ENCODE data around the gene VPREB1. TPM values are rescaled to one million over a fixed set of nuclear protein-coding genes. Genes with fewer than 3 reads are reported as not detected.

Gene VPREB1, protein sequence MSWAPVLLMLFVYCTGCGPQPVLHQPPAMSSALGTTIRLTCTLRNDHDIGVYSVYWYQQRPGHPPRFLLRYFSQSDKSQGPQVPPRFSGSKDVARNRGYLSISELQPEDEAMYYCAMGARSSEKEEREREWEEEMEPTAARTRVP
- not detected for total RNA-seq (2021; fragmentation: NEBNext Ultra II Directional; extraction: Animal tissue kit (Norgen Biotek cat#: 25700))
- long read RNA-seq: 0 reads

- Mint-ChIP-seq H3K27ac (no peak within 1 kb of the TSS), H3K4me3 (no peak within 1 kb of the TSS), H3K9me3 (no peaks in the 10 kb centered on the region), H3K36me3 (ENCODE audit: low read depth) (no peaks in the 10 kb centered on the region), H3K4me1 (ENCODE audit: low read depth) (no peaks in the 10 kb centered on the region), H3K27me3 (ENCODE audit: insufficient read depth) (peaks cover 47% of the 10 kb centered on the region)
- TF ChIP-seq CTCF (IDR thresholded peaks at IDR 0.05): no peak
- no peak for DNase-seq
Observed at GRCh38 chr22:22244316-22245250, at the start of gene VPREB1. Gene VPREB1 (plus strand): TSS chr22:22244786. CDS start chr22:22244814, 28 bp downstream.

- Mint-ChIP-seq H3K27me3 (ENCODE audit: insufficient read depth) (peaks cover 35% of the 10 kb centered on the region), H3K36me3 (ENCODE audit: low read depth) (no peaks in the 10 kb centered on the region), H3K4me1 (ENCODE audit: low read depth) (no peaks in the 10 kb centered on the region), H3K9me3 (no peaks in the 10 kb centered on the region), H3K4me3 (no peak overlapping the region), H3K27ac (no peak overlapping the region)
- DNase-seq: no peak
- TF ChIP-seq CTCF (IDR thresholded peaks at IDR 0.05): no peak
Observed at GRCh38 chr22:22194931-22195264, 49.7 kb upstream of the VPREB1 start.

GRCh38 chr22:22195265-22196017 lies 49.1 kb upstream of the VPREB1 start:
- peaks cover 35% of the 10 kb centered on the region for H3K27me3 Mint-ChIP-seq (ENCODE audit: insufficient read depth)
- TF ChIP-seq CTCF (IDR thresholded peaks at IDR 0.05): peak; percentile 93
- H3K36me3 Mint-ChIP-seq (ENCODE audit: low read depth): no peaks in the 10 kb centered on the region
- peak; percentile 45 for DNase-seq
- H3K4me1 Mint-ChIP-seq (ENCODE audit: low read depth): no peaks in the 10 kb centered on the region
- no peaks in the 10 kb centered on the region for H3K9me3 Mint-ChIP-seq
- no peak overlapping the region for H3K27ac Mint-ChIP-seq
- no peak overlapping the region for H3K4me3 Mint-ChIP-seq

- H3K27ac Mint-ChIP-seq: no peak overlapping the region
- H3K4me1 Mint-ChIP-seq (ENCODE audit: low read depth): no peaks in the 10 kb centered on the region
- H3K4me3 Mint-ChIP-seq: no peak overlapping the region
- DNase-seq: no peak
- H3K27me3 Mint-ChIP-seq (ENCODE audit: insufficient read depth): peaks cover 35% of the 10 kb centered on the region
- H3K36me3 Mint-ChIP-seq (ENCODE audit: low read depth): no peaks in the 10 kb centered on the region
- no peaks in the 10 kb centered on the region for H3K9me3 Mint-ChIP-seq
- TF ChIP-seq CTCF (IDR thresholded peaks at IDR 0.05): no peak
Observed at GRCh38 chr22:22196018-22196533, 48.5 kb upstream of the VPREB1 start.

DNA sequence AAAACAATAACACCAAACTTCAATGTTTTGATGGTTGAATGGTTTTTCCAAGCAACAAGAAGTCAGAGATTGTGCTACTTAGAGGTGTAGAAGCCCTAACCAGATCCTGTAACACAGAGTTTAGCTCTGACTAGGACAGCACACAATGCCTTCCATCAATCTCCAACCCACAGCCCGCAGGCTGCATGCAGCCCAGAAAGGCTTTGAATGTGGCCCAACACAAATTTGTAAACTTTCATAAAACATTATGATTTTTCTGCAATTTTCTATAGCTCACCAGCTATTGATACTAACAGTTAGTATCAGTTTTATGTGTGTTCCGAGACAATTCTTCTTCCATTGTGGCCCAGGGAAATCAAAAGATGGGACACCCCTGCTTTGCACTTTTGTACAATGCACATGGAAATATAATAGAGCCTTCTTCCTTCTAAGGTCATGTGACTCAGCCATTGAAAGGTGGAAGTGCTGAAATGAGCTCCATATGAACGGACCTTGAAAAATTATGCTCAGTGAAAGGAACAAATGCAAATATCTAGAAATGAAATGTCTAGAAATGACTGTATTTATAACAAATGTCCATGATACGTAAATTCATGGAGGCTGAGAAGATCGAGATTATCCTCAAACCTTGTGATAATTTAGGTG lies 47.6 kb upstream of the VPREB1 start:
- Mint-ChIP-seq H3K27me3 (ENCODE audit: insufficient read depth) (peaks cover 37% of the 10 kb centered on the region), H3K4me3 (no peak overlapping the region), H3K9me3 (no peaks in the 10 kb centered on the region), H3K36me3 (ENCODE audit: low read depth) (no peaks in the 10 kb centered on the region), H3K4me1 (ENCODE audit: low read depth) (no peaks in the 10 kb centered on the region), H3K27ac (no peak overlapping the region)
- no peak for DNase-seq
- TF ChIP-seq CTCF (IDR thresholded peaks at IDR 0.05): no peak

Measured in HFFc6 (cell line).